ENCODE results near the gene LRRC3C. TPM values are rescaled to one million over a fixed set of nuclear protein-coding genes. Genes with fewer than 3 reads are reported as not detected.

The LRRC3C gene
- total RNA-seq, 3 donors from 2014 or later: 1.2 TPM; not detected in 2

GRCh38 chr17:39969375-39969774, 41.8 kb downstream of the LRRC3C start:
- intact Hi-C loops (cut with DNase I; ENCODE audit: low total_unique reads): no loop called here
- Histone ChIP-seq H3K27me3 (no peaks in the 10 kb centered on the region), H3K9me3 (no peaks in the 10 kb centered on the region), H3K27ac (no peak overlapping the region), H3K4me3 (no peak overlapping the region), H3K36me3 (no peaks in the 10 kb centered on the region), H3K4me1 (no peaks in the 10 kb centered on the region)
- DNase-seq (ENCODE audit: low spot score in 2 of 2): no peak
- TF ChIP-seq POLR2A (IDR thresholded peaks at IDR 0.05): no peak
- TF ChIP-seq CTCF (IDR thresholded peaks at IDR 0.05): no peak
- TF ChIP-seq POLR2AphosphoS5 (IDR thresholded peaks at IDR 0.05): no peak

GRCh38 chr17:39970157-39970692, 42.7 kb downstream of the LRRC3C start:
- TF ChIP-seq POLR2A (IDR thresholded peaks at IDR 0.05) (no peak), CTCF (IDR thresholded peaks at IDR 0.05) (no peak), POLR2AphosphoS5 (IDR thresholded peaks at IDR 0.05) (no peak)
- Histone ChIP-seq H3K4me1 (no peaks in the 10 kb centered on the region), H3K27ac (no peak overlapping the region), H3K4me3 (no peak overlapping the region), H3K9me3 (no peaks in the 10 kb centered on the region), H3K27me3 (no peaks in the 10 kb centered on the region), H3K36me3 (no peaks in the 10 kb centered on the region)
- no peak for DNase-seq (ENCODE audit: low spot score in 2 of 2)
- intact Hi-C loops (cut with DNase I; ENCODE audit: low total_unique reads): no loop called here

GRCh38 chr17:39971076-39971603, 43.6 kb downstream of the LRRC3C start:
- intact Hi-C loops (cut with DNase I; ENCODE audit: low total_unique reads): no loop called here
- Histone ChIP-seq H3K9me3 (no peaks in the 10 kb centered on the region), H3K27me3 (no peaks in the 10 kb centered on the region), H3K4me3 (no peak overlapping the region), H3K36me3 (no peaks in the 10 kb centered on the region), H3K4me1 (no peaks in the 10 kb centered on the region), H3K27ac (peak overlapping the region in 1 of 2 donors; percentile 32)
- TF ChIP-seq POLR2AphosphoS5 (IDR thresholded peaks at IDR 0.05): no peak
- no peak for TF ChIP-seq CTCF (IDR thresholded peaks at IDR 0.05)
- TF ChIP-seq POLR2A (IDR thresholded peaks at IDR 0.05): no peak
- no peak for DNase-seq (ENCODE audit: low spot score in 2 of 2)

GRCh38 chr17:39972271-39972670, 44.7 kb downstream of the LRRC3C start:
- no peaks in the 10 kb centered on the region for H3K9me3 ChIP-seq
- no peak overlapping the region for H3K4me3 ChIP-seq
- H3K27me3 ChIP-seq: no peaks in the 10 kb centered on the region
- TF ChIP-seq POLR2A (IDR thresholded peaks at IDR 0.05) (no peak), POLR2AphosphoS5 (IDR thresholded peaks at IDR 0.05) (no peak), CTCF (IDR thresholded peaks at IDR 0.05) (no peak)
- peak overlapping the region in 1 of 2 donors; percentile 32 for H3K27ac ChIP-seq
- DNase-seq (ENCODE audit: low spot score in 2 of 2): no peak
- intact Hi-C loops (cut with DNase I; ENCODE audit: low total_unique reads): no loop called here
- H3K36me3 ChIP-seq: no peaks in the 10 kb centered on the region
- H3K4me1 ChIP-seq: no peaks in the 10 kb centered on the region

- no peak for DNase-seq (ENCODE audit: low spot score in 2 of 2)
- Histone ChIP-seq H3K9me3 (no peaks in the 10 kb centered on the region), H3K36me3 (no peaks in the 10 kb centered on the region), H3K4me1 (no peaks in the 10 kb centered on the region), H3K4me3 (no peak overlapping the region), H3K27ac (no peak overlapping the region), H3K27me3 (no peaks in the 10 kb centered on the region)
- intact Hi-C loops (cut with DNase I; ENCODE audit: low total_unique reads): no loop called here
- no peak for TF ChIP-seq CTCF (IDR thresholded peaks at IDR 0.05)
- TF ChIP-seq POLR2A (IDR thresholded peaks at IDR 0.05): no peak
- TF ChIP-seq POLR2AphosphoS5 (IDR thresholded peaks at IDR 0.05): no peak
Observed at GRCh38 chr17:39973496-39973895, 46.0 kb downstream of the LRRC3C start.
